ENCODE results near the gene NCR3LG1.

- TF ChIP-seq CTCF (conservative IDR thresholded peaks at IDR 0.05) (no peak), ZFX (IDR thresholded peaks at IDR 0.05) (no peak)
Observed at GRCh38 chr11:17385492-17385891, 33.9 kb downstream of the NCR3LG1 start.

Data from C4-2B (cell line).